ENCODE measurements around the gene DDX54. TPM values are rescaled to one million over a fixed set of nuclear protein-coding genes. Genes with fewer than 3 reads are reported as not detected.

Gene DDX54
- total RNA-seq, 5 donors from 2014 or later (not counting 1 experiment from before 2014, with no cell fraction given), result 86.1 to 100.0 (median 88.0) TPM

- ChIA-PET POLR2A (interaction anchor here in 1 of 2 donors (0.7 kb wide), 3 partner anchors 20 to 163 kb away, joined by 3 to 12 read pairs (median 6); no protein-coding TSS in a partner anchor), CTCF (interaction anchor here in 1 of 2 donors (0.6 to 2.0 kb wide), 3 partner anchors 13 to 17 kb away, joined by 3 to 9 read pairs (median 5); partner anchors contain the start of gene RASAL1)
Measured at GRCh38 chr12:113151655-113152054, 33.6 kb downstream of the DDX54 start.

GRCh38 chr12:113149361-113150150 lies 35.7 kb downstream of the DDX54 start, which contains the start of gene CFAP73:
Gene CFAP73, plus strand, starts transcription at chr12:113149724. Its CDS starts 134 bp downstream, at chr12:113149858.
- DNase-seq, result peak in 4 of 35 experiments; percentile 22 to 41 (median 32)
- no peak within 1 kb of the TSS for H3K27ac Mint-ChIP-seq

More at GRCh38 chr12:113151655-113152054, 33.6 kb downstream of the DDX54 start:
- H3K4me3 ChIP-seq (ENCODE audit: control insufficient read depth in 1 of 2, extremely low read depth in 1 of 2, low read length in 1 of 2), result no peak overlapping the region
- no peaks in the 10 kb centered on the region for H3K36me3 Mint-ChIP-seq
- no peaks in the 10 kb centered on the region for H3K9me3 ChIP-seq
- peaks cover 17 to 24% (median 19%) of the 10 kb centered on the region in 3 donors for H3K4me1 Mint-ChIP-seq
- H3K27me3 Mint-ChIP-seq, result peaks cover 0 to 13% of the 10 kb centered on the region in 2 donors
- 100% methylated on average over 2 of the region's 3 CpGs for WGBS (ENCODE audit: insufficient coverage)
- no peak overlapping the region for H3K27ac ChIP-seq (ENCODE audit: low read length)
- H3K9me3 Mint-ChIP-seq, result peaks cover 0 to 5% (median 4%) of the 10 kb centered on the region in 3 donors
- ATAC-seq (replicated peaks in 1 of 4) (no peak), DNase-seq (no peak)
- peaks cover 0 to 30% of the 10 kb centered on the region in 2 experiments for H3K4me1 ChIP-seq (ENCODE audit: control insufficient read depth in 1 of 2, extremely low read depth in 1 of 2, insufficient read depth in 2 of 2, low read length in 2 of 2)
- H3K4me3 Mint-ChIP-seq, result peak overlapping the region in 1 of 3 donors; percentile 84
- H3K27me3 ChIP-seq (replicated peaks in 1 of 2; ENCODE audit: control insufficient read depth in 2 of 2, extremely low read depth in 1 of 2, insufficient read depth in 2 of 2, low read length in 1 of 2), result peaks cover 0 to 42% of the 10 kb centered on the region in 2 experiments
- no peak overlapping the region for H3K27ac Mint-ChIP-seq
- H3K36me3 ChIP-seq (ENCODE audit: control insufficient read depth in 2 of 2, extremely low read depth in 1 of 2, insufficient read depth in 1 of 2, low read length in 1 of 2), result no peaks in the 10 kb centered on the region

GRCh38 chr12:113146999-113147398 lies 38.3 kb downstream of the DDX54 start:
- ATAC-seq (replicated peaks in 1 of 4), result no peak
- peaks cover 0 to under 1% of the 10 kb centered on the region in 2 experiments for H3K4me1 ChIP-seq (ENCODE audit: control insufficient read depth in 1 of 2, extremely low read depth in 1 of 2, insufficient read depth in 2 of 2, low read length in 2 of 2)
- Mint-ChIP-seq H3K36me3 (no peaks in the 10 kb centered on the region), H3K27ac (no peak overlapping the region), H3K4me1 (peaks cover under 1 to 3% (median under 1%) of the 10 kb centered on the region in 3 donors), H3K4me3 (no peak overlapping the region), H3K27me3 (peaks cover 0 to 5% of the 10 kb centered on the region in 2 donors), H3K9me3 (peaks cover 0 to 5% (median 4%) of the 10 kb centered on the region in 3 donors)
- ChIA-PET CTCF (interaction anchor here in 1 of 2 donors (0.7 kb wide), 1 partner anchor 14 kb away, joined by 3 read pairs; no protein-coding TSS in a partner anchor), POLR2A (interaction anchor here in 1 of 2 donors (0.7 kb wide), 1 partner anchor 79 kb away, joined by 3 read pairs; no protein-coding TSS in a partner anchor)
- no peaks in the 10 kb centered on the region for H3K36me3 ChIP-seq (ENCODE audit: control insufficient read depth in 2 of 2, extremely low read depth in 1 of 2, insufficient read depth in 1 of 2, low read length in 1 of 2)
- DNase-seq, result no peak
- H3K27me3 ChIP-seq (replicated peaks in 1 of 2; ENCODE audit: control insufficient read depth in 2 of 2, extremely low read depth in 1 of 2, insufficient read depth in 2 of 2, low read length in 1 of 2), result peaks cover 0 to 24% of the 10 kb centered on the region in 2 experiments
- H3K4me3 ChIP-seq (ENCODE audit: control insufficient read depth in 1 of 2, extremely low read depth in 1 of 2, low read length in 1 of 2), result no peak overlapping the region
- no peaks in the 10 kb centered on the region for H3K9me3 ChIP-seq
- no peak overlapping the region for H3K27ac ChIP-seq (ENCODE audit: low read length)
- 100% methylated on average over 1 of the region's 2 CpGs for WGBS (ENCODE audit: insufficient coverage)

More at GRCh38 chr12:113149361-113150150, 35.7 kb downstream of the DDX54 start, which contains the start of gene CFAP73:
- Mint-ChIP-seq H3K4me1 (peaks cover 14 to 19% (median 18%) of the 10 kb centered on the region in 3 donors), H3K9me3 (peaks cover 0 to 5% (median 4%) of the 10 kb centered on the region in 3 donors), H3K27me3 (peaks cover 0 to 13% of the 10 kb centered on the region in 2 donors), H3K4me3 (no peak within 1 kb of the TSS), H3K36me3 (no peaks in the 10 kb centered on the region)
- Histone ChIP-seq H3K4me3 (ENCODE audit: control insufficient read depth in 1 of 2, extremely low read depth in 1 of 2, low read length in 1 of 2) (no peak within 1 kb of the TSS), H3K4me1 (ENCODE audit: control insufficient read depth in 1 of 2, extremely low read depth in 1 of 2, insufficient read depth in 2 of 2, low read length in 2 of 2) (peaks cover 0 to 24% of the 10 kb centered on the region in 2 experiments), H3K27ac (ENCODE audit: low read length) (no peak within 1 kb of the TSS), H3K27me3 (replicated peaks in 1 of 2; ENCODE audit: control insufficient read depth in 2 of 2, extremely low read depth in 1 of 2, insufficient read depth in 2 of 2, low read length in 1 of 2) (peaks cover 0 to 35% of the 10 kb centered on the region in 2 experiments), H3K36me3 (ENCODE audit: control insufficient read depth in 2 of 2, extremely low read depth in 1 of 2, insufficient read depth in 1 of 2, low read length in 1 of 2) (no peaks in the 10 kb centered on the region), H3K9me3 (no peaks in the 10 kb centered on the region)
- ATAC-seq (replicated peaks in 1 of 4), result no peak
- ChIA-PET POLR2A (no interaction called here), CTCF (no interaction called here)
- 87% methylated on average over 6 of the region's 22 CpGs for WGBS (ENCODE audit: insufficient coverage)

- Histone ChIP-seq H3K9me3 (no peaks in the 10 kb centered on the region), H3K4me1 (ENCODE audit: control insufficient read depth in 1 of 2, extremely low read depth in 1 of 2, insufficient read depth in 2 of 2, low read length in 2 of 2) (no peaks in the 10 kb centered on the region), H3K4me3 (ENCODE audit: control insufficient read depth in 1 of 2, extremely low read depth in 1 of 2, low read length in 1 of 2) (no peak overlapping the region), H3K27me3 (replicated peaks in 1 of 2; ENCODE audit: control insufficient read depth in 2 of 2, extremely low read depth in 1 of 2, insufficient read depth in 2 of 2, low read length in 1 of 2) (peaks cover 0 to 19% of the 10 kb centered on the region in 2 experiments), H3K27ac (ENCODE audit: low read length) (no peak overlapping the region), H3K36me3 (ENCODE audit: control insufficient read depth in 2 of 2, extremely low read depth in 1 of 2, insufficient read depth in 1 of 2, low read length in 1 of 2) (no peaks in the 10 kb centered on the region)
- no peaks in the 10 kb centered on the region for H3K4me1 Mint-ChIP-seq
- no peak overlapping the region for H3K27ac Mint-ChIP-seq
- no peak overlapping the region for H3K4me3 Mint-ChIP-seq
- H3K36me3 Mint-ChIP-seq, result no peaks in the 10 kb centered on the region
- peaks cover 0 to 5% (median 4%) of the 10 kb centered on the region in 3 donors for H3K9me3 Mint-ChIP-seq
- H3K27me3 Mint-ChIP-seq, result peaks cover 0 to 4% of the 10 kb centered on the region in 2 donors
- ATAC-seq (replicated peaks in 1 of 4) (no peak), DNase-seq (no peak)
- CTCF ChIA-PET, result no interaction called here
- WGBS (ENCODE audit: insufficient coverage), result no CpG with 5 or more reads among the region's 12 CpGs
- POLR2A ChIA-PET, result no interaction called here
Measured at GRCh38 chr12:113145720-113146551, 39.3 kb downstream of the DDX54 start.

GRCh38 chr12:113144806-113145205 lies 40.5 kb downstream of the DDX54 start:
- H3K4me1 ChIP-seq (ENCODE audit: control insufficient read depth in 1 of 2, extremely low read depth in 1 of 2, insufficient read depth in 2 of 2, low read length in 2 of 2), result no peaks in the 10 kb centered on the region
- Mint-ChIP-seq H3K27ac (no peak overlapping the region), H3K9me3 (peaks cover 0 to 5% (median 4%) of the 10 kb centered on the region in 3 donors), H3K4me1 (no peaks in the 10 kb centered on the region), H3K4me3 (no peak overlapping the region), H3K27me3 (no peaks in the 10 kb centered on the region), H3K36me3 (no peaks in the 10 kb centered on the region)
- no peak overlapping the region for H3K4me3 ChIP-seq (ENCODE audit: control insufficient read depth in 1 of 2, extremely low read depth in 1 of 2, low read length in 1 of 2)
- DNase-seq, result no peak
- no peak for ATAC-seq (replicated peaks in 1 of 4)
- CTCF ChIA-PET, result interaction anchor here in 1 of 2 donors (0.6 kb wide), 1 partner anchor 9 kb away, joined by 3 read pairs; the partner anchor contains the start of gene RASAL1
- WGBS (ENCODE audit: insufficient coverage), result 79% methylated on average over 4 of the region's 5 CpGs
- no peaks in the 10 kb centered on the region for H3K9me3 ChIP-seq
- no peaks in the 10 kb centered on the region for H3K36me3 ChIP-seq (ENCODE audit: control insufficient read depth in 2 of 2, extremely low read depth in 1 of 2, insufficient read depth in 1 of 2, low read length in 1 of 2)
- peaks cover 0 to 10% of the 10 kb centered on the region in 2 experiments for H3K27me3 ChIP-seq (replicated peaks in 1 of 2; ENCODE audit: control insufficient read depth in 2 of 2, extremely low read depth in 1 of 2, insufficient read depth in 2 of 2, low read length in 1 of 2)
- no peak overlapping the region for H3K27ac ChIP-seq (ENCODE audit: low read length)
- POLR2A ChIA-PET, result interaction anchor here in 1 of 2 donors (0.6 kb wide), 1 partner anchor 16 kb away, joined by 6 read pairs; no protein-coding TSS in a partner anchor
